ENCODE results near the gene CNIH2.

- TF ChIP-seq GATA3 (IDR thresholded peaks at IDR 0.05; ENCODE audit: low read depth, low read length), result no peak
- TF ChIP-seq GATA2 (IDR thresholded peaks at IDR 0.05; ENCODE audit: low read depth, low read length), result no peak
These were observed 34.0 kb upstream of the CNIH2 start for GRCh38 chr11:66243782-66244535.
